Measurements from ENCODE around the gene GCKR. TPM values are rescaled to one million over a fixed set of nuclear protein-coding genes. Genes with fewer than 3 reads are reported as not detected.

GCKR gene
- total RNA-seq, 1 experiment from 2014 or later = not detected

GRCh38 chr2:27485496-27485895, 11.1 kb upstream of the GCKR start:
- Mint-ChIP-seq H3K27me3 (ENCODE audit: insufficient read depth, unreplicated experiment) (no peaks in the 10 kb centered on the region), H3K27ac (ENCODE audit: low read depth, unreplicated experiment) (no peak overlapping the region), H3K4me1 (ENCODE audit: insufficient read depth, unreplicated experiment) (peaks cover 6% of the 10 kb centered on the region), H3K9me3 (ENCODE audit: unreplicated experiment) (no peaks in the 10 kb centered on the region), H3K4me3 (ENCODE audit: unreplicated experiment) (no peak overlapping the region), H3K36me3 (ENCODE audit: insufficient read depth, unreplicated experiment) (peaks cover 29% of the 10 kb centered on the region)
- no peak for TF ChIP-seq CTCF (IDR thresholded peaks at IDR 0.05; ENCODE audit: unreplicated experiment)
- POLR2A ChIA-PET = interaction anchor here (0.8 kb wide), 1 partner anchor 10 kb away, joined by 3 read pairs; no protein-coding TSS in a partner anchor
- intact Hi-C loops (cut with micrococcal nuclease) = no loop called here
- no peak for DNase-seq (ENCODE audit: unreplicated experiment)
- no TSS peak for BruUV-seq (replicated peaks)
- CTCF ChIA-PET = interaction anchor here (1.2 kb wide), 1 partner anchor 78 kb away, joined by 5 read pairs; no protein-coding TSS in a partner anchor

GRCh38 chr2:27489118-27489497, 7.5 kb upstream of the GCKR start:
- H3K4me1 Mint-ChIP-seq (ENCODE audit: insufficient read depth, unreplicated experiment) = peaks cover 6% of the 10 kb centered on the region
- CTCF ChIA-PET = interaction anchor here (0.7 to 1.0 kb wide), 2 partner anchors 58 to 920 kb away, joined by 3 read pairs; no protein-coding TSS in a partner anchor
- H3K9me3 Mint-ChIP-seq (ENCODE audit: unreplicated experiment) = no peaks in the 10 kb centered on the region
- peak; percentile 34 for DNase-seq (ENCODE audit: unreplicated experiment)
- peak overlapping the region; percentile 87 for H3K27ac Mint-ChIP-seq (ENCODE audit: low read depth, unreplicated experiment)
- POLR2A ChIA-PET = interaction anchor here (0.6 to 1.8 kb wide), 4 partner anchors 12 to 139 kb away, joined by 3 to 8 read pairs (median 4); no protein-coding TSS in a partner anchor
- H3K4me3 Mint-ChIP-seq (ENCODE audit: unreplicated experiment) = peak overlapping the region; percentile 92
- no peak for TF ChIP-seq CTCF (IDR thresholded peaks at IDR 0.05; ENCODE audit: unreplicated experiment)
- intact Hi-C loops (cut with micrococcal nuclease) = loop anchor here (2.0 kb wide), 2 partner anchors 80 to 140 kb away; partner anchors contain the start of genes CCDC121, GPN1 and PPM1G
- no peaks in the 10 kb centered on the region for H3K27me3 Mint-ChIP-seq (ENCODE audit: insufficient read depth, unreplicated experiment)
- peaks cover 15% of the 10 kb centered on the region for H3K36me3 Mint-ChIP-seq (ENCODE audit: insufficient read depth, unreplicated experiment)
- BruUV-seq (replicated peaks) = TSS peak; percentile 60

- no peaks in the 10 kb centered on the region for H3K27me3 Mint-ChIP-seq (ENCODE audit: insufficient read depth, unreplicated experiment)
- BruUV-seq (replicated peaks) = no TSS peak
- intact Hi-C loops (cut with micrococcal nuclease) = loop anchor here (2.0 kb wide), 2 partner anchors 81 to 139 kb away; partner anchors contain the start of genes CCDC121, GPN1 and PPM1G
- ChIA-PET CTCF (interaction anchor here (0.7 to 1.0 kb wide), 4 partner anchors 59 to 919 kb away, joined by 3 to 4 read pairs (median 3); no protein-coding TSS in a partner anchor), POLR2A (interaction anchor here (0.5 to 1.8 kb wide), 9 partner anchors 17 to 157 kb away, joined by 3 to 8 read pairs (median 3); partner anchors contain the start of gene NRBP1)
- no peak for TF ChIP-seq CTCF (IDR thresholded peaks at IDR 0.05; ENCODE audit: unreplicated experiment)
- H3K4me1 Mint-ChIP-seq (ENCODE audit: insufficient read depth, unreplicated experiment) = peaks cover 6% of the 10 kb centered on the region
- H3K9me3 Mint-ChIP-seq (ENCODE audit: unreplicated experiment) = no peaks in the 10 kb centered on the region
- peak within 1 kb of the TSS; percentile 92 for H3K4me3 Mint-ChIP-seq (ENCODE audit: unreplicated experiment)
- DNase-seq (ENCODE audit: unreplicated experiment) = peak; percentile 99
- H3K27ac Mint-ChIP-seq (ENCODE audit: low read depth, unreplicated experiment) = peak within 1 kb of the TSS; percentile 87
- peaks cover 12% of the 10 kb centered on the region for H3K36me3 Mint-ChIP-seq (ENCODE audit: insufficient read depth, unreplicated experiment)
These were observed 6.9 kb upstream of the GCKR start, which contains the start of gene IFT172 for GRCh38 chr2:27489498-27490397. IFT172 (minus strand) TSS chr2:27489743; CDS start chr2:27489653, 90 bp downstream.

GRCh38 chr2:27492557-27492956, 4.1 kb upstream of the GCKR start:
- Mint-ChIP-seq H3K27ac (ENCODE audit: low read depth, unreplicated experiment) (no peak overlapping the region), H3K9me3 (ENCODE audit: unreplicated experiment) (no peaks in the 10 kb centered on the region), H3K27me3 (ENCODE audit: insufficient read depth, unreplicated experiment) (peaks cover 21% of the 10 kb centered on the region), H3K4me1 (ENCODE audit: insufficient read depth, unreplicated experiment) (peaks cover 17% of the 10 kb centered on the region), H3K4me3 (ENCODE audit: unreplicated experiment) (no peak overlapping the region), H3K36me3 (ENCODE audit: insufficient read depth, unreplicated experiment) (peaks cover 5% of the 10 kb centered on the region)
- no TSS peak for BruUV-seq (replicated peaks)
- intact Hi-C loops (cut with micrococcal nuclease) = no loop called here
- ChIA-PET CTCF (interaction anchor here (0.6 kb wide), 1 partner anchor 129 kb away, joined by 3 read pairs; no protein-coding TSS in a partner anchor), POLR2A (no interaction called here)
- no peak for DNase-seq (ENCODE audit: unreplicated experiment)
- TF ChIP-seq CTCF (IDR thresholded peaks at IDR 0.05; ENCODE audit: unreplicated experiment) = no peak
